ENCODE results near the gene NOL12.
A peak's percentile ranks its signal among the peaks of the same experiment; 100 is the strongest.

Gene NOL12

DNA sequence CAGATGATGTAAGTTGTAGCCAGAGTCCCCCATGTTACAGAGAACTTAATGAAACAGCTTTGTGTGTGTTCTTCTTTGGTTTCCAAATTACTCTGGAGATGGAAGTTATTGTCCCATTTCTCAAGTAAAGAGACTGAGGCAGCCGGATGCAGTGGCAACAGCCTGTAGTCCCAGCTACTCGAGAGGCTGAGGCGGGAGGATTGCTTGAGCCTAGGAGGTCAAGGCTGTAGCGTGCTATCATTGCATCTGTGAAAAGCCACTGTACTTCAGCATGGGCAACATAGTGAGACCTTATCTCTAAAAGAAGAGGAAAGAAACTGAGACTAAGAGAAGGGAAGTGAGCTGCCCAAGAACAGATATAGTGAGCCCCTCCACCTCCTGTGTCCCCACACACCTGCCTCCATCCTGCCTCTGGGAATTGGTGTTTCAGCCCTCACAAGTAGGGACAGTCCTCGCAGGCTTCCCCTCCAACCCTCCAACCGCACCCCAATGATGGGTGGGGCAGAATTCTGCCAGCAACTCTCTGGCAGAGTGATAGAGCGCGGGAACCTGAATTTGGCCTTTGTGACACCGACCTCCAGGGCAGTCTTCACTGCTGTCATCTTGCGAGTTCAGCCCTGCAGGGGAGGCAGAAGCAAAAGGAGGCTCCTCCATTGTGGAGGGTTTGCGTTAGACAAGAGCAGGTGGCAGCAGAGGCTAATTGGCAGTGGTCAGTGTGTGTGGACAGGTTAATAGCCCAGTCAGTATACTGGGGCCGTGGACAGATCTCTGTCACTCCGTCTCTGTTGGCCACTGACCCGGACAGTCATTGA lies 26.0 kb upstream of the NOL12 start:
- no peak for DNase-seq

DNA sequence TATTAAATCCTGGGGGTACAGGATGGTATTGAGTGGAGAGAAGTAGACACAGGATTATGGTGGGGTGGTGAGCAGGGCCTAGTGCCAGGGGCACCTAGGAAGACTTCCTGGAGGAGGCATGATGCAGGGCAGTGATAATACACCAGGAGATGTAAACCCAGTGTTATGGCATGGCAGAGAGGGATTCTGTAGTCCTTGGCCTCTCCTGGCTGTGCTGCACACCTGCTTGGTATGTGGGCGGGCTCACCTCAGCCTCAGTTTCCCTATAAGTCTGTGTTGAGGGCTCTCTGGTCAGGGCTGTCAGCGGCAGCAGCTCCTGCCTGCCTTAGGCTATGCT lies 25.5 kb upstream of the NOL12 start:
- DNase-seq, result no peak

DNA sequence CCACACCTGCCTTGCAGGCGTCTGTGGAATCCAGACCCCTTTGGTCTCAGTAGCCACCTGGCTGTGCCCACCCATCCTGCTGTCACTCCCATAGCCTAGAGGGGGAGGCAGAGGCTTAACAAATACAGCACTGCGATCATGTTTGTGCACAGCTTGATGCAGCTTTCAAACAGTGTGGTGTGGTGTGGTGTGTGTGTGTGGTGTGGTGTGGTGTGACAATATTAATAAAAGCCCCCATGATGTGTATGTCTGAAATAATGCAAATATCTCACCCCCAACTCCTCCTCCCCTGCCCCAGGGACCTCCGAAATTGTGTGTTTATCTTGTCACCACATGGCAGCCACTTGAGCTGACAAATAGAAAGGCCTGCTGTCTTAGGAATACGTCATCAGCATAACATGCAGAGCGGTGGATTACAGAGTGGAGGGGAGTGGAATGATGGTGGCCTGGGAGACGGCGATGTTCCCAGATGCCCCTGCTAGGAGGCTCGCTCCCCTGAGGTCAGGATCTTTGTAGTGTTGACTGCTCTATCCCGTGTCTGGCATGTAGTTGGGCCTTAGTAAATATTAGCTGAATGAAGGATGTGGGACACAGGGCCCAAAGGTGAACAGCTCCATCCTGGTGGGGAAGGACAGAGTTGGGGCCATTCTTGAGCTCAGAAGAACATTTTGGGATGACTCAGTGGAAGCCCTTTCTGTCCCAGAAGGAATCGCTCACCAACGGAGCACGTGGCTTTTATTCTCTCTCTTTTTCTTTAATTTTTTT lies 24.8 kb upstream of the NOL12 start:
- DNase-seq, result no peak

DNA sequence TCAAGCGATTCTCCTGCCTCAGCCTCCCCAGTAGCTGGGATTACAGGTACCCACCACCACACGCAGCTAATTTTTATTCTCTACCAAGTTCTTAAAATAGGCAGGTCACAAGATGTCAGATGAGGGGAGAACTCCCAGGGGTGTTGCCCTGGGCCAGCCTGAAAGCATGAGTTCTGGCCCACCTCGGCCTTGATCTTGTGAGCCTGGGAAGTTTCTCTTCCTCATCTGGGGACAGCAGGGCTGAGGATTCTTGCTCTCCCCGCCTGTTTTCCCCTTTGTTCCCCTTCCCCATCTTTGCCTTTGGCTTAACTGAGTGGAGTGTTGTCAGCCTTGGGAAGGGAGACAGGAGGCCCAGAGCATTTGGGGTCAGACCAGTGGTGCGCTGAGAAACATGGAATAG lies 24.1 kb upstream of the NOL12 start:
- DNase-seq, result no peak

DNA sequence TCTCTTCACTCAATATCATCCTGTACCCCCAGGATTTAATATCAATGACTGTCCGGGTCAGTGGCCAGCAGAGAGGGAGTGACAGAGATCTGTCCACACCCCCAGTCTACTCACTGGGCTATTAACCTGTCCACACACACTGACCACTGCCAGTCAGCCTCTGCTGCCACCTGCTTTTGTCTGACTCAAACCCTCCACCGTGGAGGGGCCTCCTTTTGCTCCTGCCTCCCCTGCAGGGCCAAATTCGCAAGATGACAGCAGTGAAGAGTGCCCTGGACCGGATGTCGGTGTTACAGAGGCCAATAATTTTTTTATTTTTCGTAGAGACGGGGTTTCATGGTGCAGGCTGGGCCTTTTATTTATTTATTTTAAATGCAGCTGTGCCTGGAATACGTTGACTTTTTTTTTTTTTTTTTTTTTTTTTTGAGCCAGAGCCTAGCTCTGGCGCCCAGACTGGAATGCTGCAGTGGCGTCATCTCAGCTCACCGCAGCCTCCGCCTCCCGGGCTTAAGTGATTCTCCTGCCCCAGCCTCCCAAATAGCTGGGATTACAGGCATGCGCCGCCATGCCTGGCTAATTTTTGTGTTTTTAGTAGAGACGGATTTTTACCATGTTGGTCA lies 22.5 kb upstream of the NOL12 start:
- DNase-seq, result no peak

DNA sequence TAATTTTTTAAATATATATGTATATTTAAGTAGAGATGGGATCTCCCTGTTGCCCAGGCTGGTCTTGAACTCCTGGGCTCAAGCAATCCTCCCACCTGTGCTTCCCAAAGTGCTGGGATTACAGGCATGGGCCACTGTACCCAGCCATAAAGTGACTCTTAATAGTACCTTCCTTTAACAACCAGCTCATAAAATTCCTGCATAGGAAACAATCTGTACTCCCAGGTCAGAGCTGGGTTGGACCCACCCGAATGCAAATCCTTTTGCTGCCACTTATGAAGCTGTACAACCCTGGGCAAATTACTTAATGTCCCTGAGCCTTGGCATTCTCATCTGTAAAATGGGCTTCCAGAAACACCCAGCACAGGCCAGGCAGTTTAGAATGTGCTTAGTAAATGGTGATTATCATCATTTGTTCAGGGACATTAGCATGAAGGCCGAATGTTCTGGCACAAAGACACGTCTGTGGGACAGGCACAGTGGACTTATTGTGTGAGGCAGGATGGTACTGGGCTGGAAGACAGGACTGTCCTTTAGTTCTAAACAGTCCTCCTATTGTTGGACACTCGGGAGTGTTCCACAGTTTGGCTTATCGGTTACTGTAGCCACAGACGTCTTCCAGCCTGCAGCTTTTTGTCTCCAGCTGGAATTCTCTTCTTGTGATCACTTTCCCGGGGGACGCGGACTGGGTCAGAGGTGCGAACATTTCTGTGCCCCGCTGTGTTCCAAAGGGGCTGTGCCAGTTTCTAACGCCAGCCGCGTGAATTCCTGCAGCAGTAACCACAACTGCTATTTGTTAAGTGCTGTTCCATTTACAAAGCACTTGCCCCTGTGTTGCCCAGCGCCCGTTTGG lies 21.7 kb upstream of the NOL12 start:
- no peak for DNase-seq

DNA sequence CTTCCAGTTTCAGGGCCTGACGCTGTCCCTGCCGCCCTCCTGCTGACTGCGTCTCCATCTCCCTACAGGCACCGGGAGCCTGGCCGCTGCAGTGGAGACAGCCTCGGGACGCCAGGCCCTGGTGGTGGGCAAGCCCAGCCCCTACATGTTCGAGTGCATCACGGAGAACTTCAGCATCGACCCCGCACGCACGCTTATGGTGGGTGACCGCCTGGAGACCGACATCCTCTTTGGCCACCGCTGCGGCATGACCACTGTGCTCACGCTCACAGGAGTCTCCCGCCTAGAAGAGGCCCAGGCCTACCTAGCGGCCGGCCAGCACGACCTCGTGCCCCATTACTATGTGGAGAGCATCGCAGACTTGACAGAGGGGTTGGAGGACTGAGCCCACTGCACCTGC lies 20.7 kb upstream of the NOL12 start:
- DNase-seq, result no peak

DNA sequence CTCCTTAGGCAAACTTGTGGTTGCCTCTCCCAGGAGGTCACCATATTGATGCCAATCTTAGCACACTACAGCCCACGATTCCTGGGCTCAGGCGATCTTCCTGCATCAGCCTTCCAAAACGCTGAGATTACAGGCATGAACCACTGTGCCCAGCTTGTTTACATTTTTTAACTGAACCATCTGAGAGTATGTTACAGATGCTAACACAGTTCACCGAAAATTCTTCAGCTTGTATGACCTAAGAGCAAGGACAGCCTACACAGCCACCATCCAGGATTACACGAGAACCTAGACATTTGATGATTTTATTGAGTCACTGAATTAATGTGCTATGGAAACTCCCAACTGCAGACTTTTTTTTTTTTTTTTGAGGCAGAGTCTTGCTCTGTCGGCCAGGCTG lies 16.6 kb upstream of the NOL12 start:
- no peak for DNase-seq

DNA sequence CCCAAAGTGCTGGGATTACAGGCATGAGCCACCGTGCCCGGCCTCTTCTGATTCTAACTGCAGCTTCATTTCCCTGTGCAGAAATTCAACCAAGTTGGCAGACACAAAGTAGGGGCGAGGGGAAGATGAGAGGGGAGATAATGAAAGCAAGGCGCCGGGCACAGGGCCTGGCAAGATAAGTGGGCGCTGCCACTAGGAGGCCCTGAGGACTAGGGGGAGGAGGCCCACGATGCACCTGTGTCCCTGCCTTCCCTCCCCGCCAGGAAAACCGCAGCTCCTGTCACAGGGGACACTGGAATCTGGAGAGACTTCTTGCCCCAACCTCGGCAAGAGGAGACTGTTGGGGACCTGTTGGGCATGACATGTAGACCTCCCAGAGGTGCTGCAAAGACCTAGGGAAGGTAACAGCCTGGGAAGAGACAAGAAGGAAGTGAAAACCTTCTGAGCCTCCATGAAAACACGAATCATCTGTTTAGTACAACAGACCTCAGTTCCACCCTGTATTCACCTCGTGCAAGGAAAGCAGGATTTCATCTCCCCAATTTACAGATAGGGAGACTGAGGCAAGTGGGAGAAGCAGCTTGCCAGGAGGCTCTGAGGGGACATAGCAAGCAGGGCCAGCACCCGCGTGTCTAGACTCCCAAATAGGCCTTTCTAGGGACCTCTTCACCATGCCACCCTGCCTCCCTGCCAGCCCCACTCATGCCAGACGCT lies 13.8 kb upstream of the NOL12 start:
- DNase-seq, result no peak

- DNase-seq, result no peak
These were observed 13.2 kb upstream of the NOL12 start for GRCh38 chr22:37672920-37673455.

DNA sequence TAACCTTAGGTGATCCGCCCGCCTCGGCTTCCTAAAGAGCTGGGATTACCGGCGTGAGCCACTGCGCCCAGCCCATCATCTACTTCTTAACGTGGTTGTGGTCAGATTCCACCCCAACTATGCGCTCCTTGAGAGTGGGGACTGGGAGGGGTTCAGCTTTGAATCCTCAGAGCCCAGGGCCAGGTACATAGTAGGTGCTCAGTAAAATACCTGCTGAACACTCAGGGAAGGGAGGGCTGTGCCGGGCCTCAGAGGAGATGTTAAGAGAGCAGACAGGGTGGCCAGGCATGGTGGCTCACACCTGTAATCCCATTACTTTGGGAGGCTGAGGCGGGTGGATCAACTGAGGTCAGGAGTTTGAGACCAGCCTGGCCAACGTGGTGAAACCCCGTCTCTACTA lies 11.9 kb upstream of the NOL12 start:
- no peak for DNase-seq

DNA sequence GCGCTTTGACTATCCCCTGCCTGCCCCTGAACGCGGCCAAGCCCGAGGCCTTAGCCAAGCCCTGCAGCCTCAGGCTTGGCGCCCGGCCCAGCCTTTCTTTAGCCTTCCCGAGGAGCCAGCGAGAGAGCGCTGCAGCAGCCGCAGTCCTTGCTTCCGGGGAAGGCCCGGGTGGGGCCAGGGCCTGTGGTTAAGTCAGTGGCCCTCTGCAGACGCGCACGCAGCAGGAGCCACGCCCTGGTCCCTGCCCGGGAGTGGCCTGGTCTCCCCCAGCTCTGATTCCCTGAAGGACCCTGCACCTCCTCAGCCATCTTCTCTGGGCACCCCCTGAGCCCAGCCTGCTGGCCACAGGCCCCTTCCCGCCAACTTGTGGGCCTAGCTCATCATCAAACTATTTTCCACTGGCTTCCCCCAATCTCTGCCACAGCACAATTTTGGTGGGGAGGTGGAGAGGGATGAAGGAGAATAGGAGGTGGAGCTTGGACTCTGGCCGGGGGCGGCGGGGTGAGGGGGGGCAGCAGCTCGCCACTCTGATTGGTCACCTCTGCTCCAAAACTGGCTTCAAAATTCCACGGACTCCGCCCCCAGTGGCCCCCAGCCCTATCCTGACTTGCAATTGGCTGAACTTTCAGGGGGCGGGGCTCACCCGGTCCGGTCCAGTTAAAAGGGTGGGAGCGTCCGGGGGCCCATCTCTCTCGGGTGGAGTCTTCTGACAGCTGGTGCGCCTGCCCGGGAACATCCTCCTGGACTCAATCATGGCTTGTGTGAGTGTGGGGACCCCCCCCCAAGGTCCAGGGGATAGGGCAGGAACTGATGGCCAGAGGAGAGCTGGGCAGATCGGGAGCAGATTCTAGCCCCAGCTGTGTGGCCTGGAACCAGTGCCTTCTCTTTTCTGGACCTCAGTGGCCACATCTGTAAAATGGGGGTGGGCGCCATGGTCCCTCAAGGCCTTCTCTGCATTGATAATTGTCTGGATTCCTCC lies 10.9 kb upstream of the NOL12 start, which contains the start of gene LGALS1:
Gene LGALS1, plus strand, starts transcription at position 686 of the 979 bp plus-strand sequence. Its CDS starts 67 bp downstream, at position 753.
- peak; percentile 31 to 45 for DNase-seq

- DNase-seq, result peak in 1 of 2 donors; percentile 25
These were observed 10.0 kb upstream of the NOL12 start for GRCh38 chr22:37675930-37676735.

GRCh38 chr22:37676736-37677492 lies 9.2 kb upstream of the NOL12 start:
- peak; percentile 96 to 97 for DNase-seq

GRCh38 chr22:37677493-37677974 lies 8.6 kb upstream of the NOL12 start:
- no peak for DNase-seq

DNA sequence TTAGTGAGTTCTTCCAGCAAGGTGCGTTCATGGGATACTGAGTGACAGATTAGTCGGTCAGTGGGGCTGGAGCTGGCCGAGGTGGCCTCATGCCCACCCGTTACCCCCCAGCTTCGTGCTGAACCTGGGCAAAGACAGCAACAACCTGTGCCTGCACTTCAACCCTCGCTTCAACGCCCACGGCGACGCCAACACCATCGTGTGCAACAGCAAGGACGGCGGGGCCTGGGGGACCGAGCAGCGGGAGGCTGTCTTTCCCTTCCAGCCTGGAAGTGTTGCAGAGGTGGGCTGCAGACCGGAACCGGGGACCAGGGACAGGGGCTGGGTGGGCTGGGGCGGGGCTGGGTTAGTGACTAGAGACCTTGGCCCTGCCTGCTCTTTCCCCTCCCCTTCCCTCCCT lies 7.8 kb upstream of the NOL12 start:
- DNase-seq, result no peak

GRCh38 chr22:37679670-37680069 lies 6.5 kb upstream of the NOL12 start:
- DNase-seq, result no peak

GRCh38 chr22:37680191-37680851 lies 5.8 kb upstream of the NOL12 start:
- DNase-seq, result no peak
